Right lobe of liver (tissue), 4 donors: ENCODE results near the gene SLC41A3.

Source experiments
- CTCF ChIP-seq, 4 donors: fragments of 200-600 bp in 3 of 4; fragments of 450-650 bp in 1 of 4; IDR thresholded peaks; one replicate each; pipeline versions ENCODE4 v1.5.1 to v1.8.0; 2016 to 2022; ENCODE audit warnings: antibody characterized with exemption in 4 of 4, mild to moderate bottlenecking in 2 of 4
- POLR2A ChIP-seq: fragments of 450-650 bp; IDR thresholded peaks from one replicate; pipeline ENCODE4 v1.6.1; 2017; ENCODE audit warnings: antibody characterized with exemption, mild to moderate bottlenecking
- donor health status: DM: no; HTN: no; CAD: no.
- donor health status: DM: no; HTN: no; CAD: no.
- donor health status: DM: no; HTN: yes; CAD: no.

- TF ChIP-seq CTCF (IDR thresholded peaks at IDR 0.05): no peak
- TF ChIP-seq POLR2A: no peak
Observed at GRCh38 chr3:126078866-126079265, 5.1 kb downstream of the SLC41A3 start.
